SK-N-SH (cell line): Measurements from ENCODE around the gene AP4M1. TPM values are rescaled to one million over a fixed set of nuclear protein-coding genes. Genes with fewer than 3 reads are reported as not detected.

Source experiments
- CTCF ChIA-PET: fragments of 300-600, 350-600 bp; formaldehyde crosslinking; extraction: SDS; loops from one replicate; lab custom pipeline; 2021; lab: Yijun Ruan, JAX
- POLR2A ChIA-PET: fragments of 350-600 bp; sonication (Branson Sonifier 250); formaldehyde crosslinking; extraction: SDS; loops from one replicate; lab custom pipeline; 2020; ENCODE audit warnings: antibody characterized with exemption, inconsistent platforms; lab: Yijun Ruan, JAX
- DNase-seq: peaks from one replicate; pipeline ENCODE4 v3.0.0; 2012
- H2AFZ ChIP-seq: fragments of 200-600 bp; sonication (generic); 2 replicates; pipeline ENCODE4 v1.8.1; 2016; ENCODE audit warnings: antibody characterized with exemption, mild to moderate bottlenecking, low read depth
- H3F3A ChIP-seq: fragments of 200-600 bp; sonication (generic); replicated peaks from 2 replicates; pipeline ENCODE3; 2016; ENCODE audit warnings: antibody characterized with exemption, mild to moderate bottlenecking; ENCODE audit not compliant: insufficient read depth
- H3K27ac ChIP-seq, 2 experiments: fragments of 200-500 bp in 1 of 2; fragments of 200-600 bp in 1 of 2; sonication (Bioruptor generic) in 1 of 2; sonication (generic), shearing (Covaris generic) in 1 of 2; 2 replicates each; pipeline versions ENCODE4 v1.5.1 to v1.6.1; 2014 to 2016; ENCODE audit warnings: low read depth in 2 of 2, inconsistent platforms in 1 of 2, low read length in 1 of 2, mild to moderate bottlenecking in 1 of 2, mixed read lengths in 1 of 2
- H3K27me3 ChIP-seq: fragments of 200-600 bp; sonication (generic), shearing (Covaris generic); 2 replicates; pipeline ENCODE4 v1.6.1; 2016; ENCODE audit warnings: mixed run types; ENCODE audit not compliant: insufficient read depth
- H3K36me3 ChIP-seq, 2 experiments: fragments of 200-500 bp in 1 of 2; fragments of 200-600 bp in 1 of 2; sonication (Bioruptor generic) in 1 of 2; sonication (generic) in 1 of 2; replicated peaks in 1 of 2; 2 replicates each; pipeline versions ENCODE3 to v1.5.1; 2014 to 2016; ENCODE audit warnings: low read length in 1 of 2, mild to moderate bottlenecking in 1 of 2; ENCODE audit not compliant: insufficient read depth in 2 of 2, control insufficient read depth in 1 of 2
- H3K4me1 ChIP-seq, 2 experiments: fragments of 200-500 bp in 1 of 2; fragments of 200-600 bp in 1 of 2; sonication (Bioruptor generic) in 1 of 2; sonication (generic), shearing (Covaris generic) in 1 of 2; 2 replicates each; pipeline versions ENCODE4 v1.5.1 to v1.6.1; 2014 to 2016; ENCODE audit warnings: low read depth in 1 of 2, low read length in 1 of 2, mixed run types in 1 of 2; ENCODE audit not compliant: insufficient read depth in 2 of 2, control insufficient read depth in 1 of 2
- H3K4me2 ChIP-seq: fragments of 200-600 bp; sonication (generic), shearing (Covaris generic); 2 replicates; pipeline ENCODE4 v1.6.1; 2017; ENCODE audit warnings: mixed run types
- H3K4me3 ChIP-seq, 2 experiments: fragments of 200-500 bp in 1 of 2; fragments of 200-600 bp in 1 of 2; sonication (Bioruptor generic) in 1 of 2; sonication (generic), shearing (Covaris generic) in 1 of 2; 2 replicates each; pipeline versions ENCODE4 v1.5.1 to v1.8.1; 2014 to 2016; ENCODE audit warnings: low read depth in 2 of 2, inconsistent platforms in 1 of 2, low read length in 1 of 2, mild to moderate bottlenecking in 1 of 2, mixed read lengths in 1 of 2, moderate library complexity in 1 of 2
- H3K79me2 ChIP-seq: fragments of 200-600 bp; sonication (generic); 2 replicates; pipeline ENCODE4 v1.8.1; 2017; ENCODE audit warnings: mild to moderate bottlenecking; ENCODE audit not compliant: insufficient read depth
- H3K9ac ChIP-seq: fragments of 200-600 bp; sonication (generic); 2 replicates; pipeline ENCODE4 v1.6.1; 2017; ENCODE audit warnings: mixed run types
- H3K9me2 ChIP-seq: fragments of 200-600 bp; sonication (generic); 2 replicates; pipeline ENCODE4 v1.6.1; 2017; ENCODE audit warnings: mixed run types
- H3K9me3 ChIP-seq: fragments of 200-600 bp; sonication (generic); 2 replicates; pipeline ENCODE4 v1.6.1; 2017; ENCODE audit warnings: mixed run types, mild to moderate bottlenecking, moderate library complexity
- H4K20me1 ChIP-seq: fragments of 200-600 bp; sonication (generic); 2 replicates; pipeline ENCODE4 v1.6.1; 2017; ENCODE audit warnings: mild to moderate bottlenecking, mixed run types; ENCODE audit not compliant: insufficient read depth
- CHD2 ChIP-seq: fragments of 150-350 bp; IDR thresholded peaks from 2 replicates; pipeline ENCODE4 v1.6.1; 2018; ENCODE audit warnings: low read length; ENCODE audit not compliant: partially characterized antibody
- ELF1 ChIP-seq: IDR thresholded peaks from 2 replicates; pipeline ENCODE4 v1.4.0; 2012
- EP300 ChIP-seq, 2 experiments: IDR thresholded peaks; 2 replicates each; pipeline versions ENCODE4 v1.4.0 to v1.6.1; 2012; ENCODE audit warnings: borderline replicate concordance in 1 of 2, low read depth in 1 of 2, low read length in 1 of 2
- EZH2phosphoT487 ChIP-seq: fragments of 200-600 bp; sonication (generic); IDR thresholded peaks from 2 replicates; pipeline ENCODE4 v1.6.1; 2017; ENCODE audit warnings: low read depth, mixed run types, mild to moderate bottlenecking, antibody characterized with exemption, moderate library complexity, borderline replicate concordance
- FOXJ3 ChIP-seq: sonication (generic); formaldehyde crosslinking; IDR thresholded peaks from 2 replicates; pipeline ENCODE4 v1.5.1; 2020; ENCODE audit warnings: mild to moderate bottlenecking, missing genetic modification reagents
- MEF2A ChIP-seq: IDR thresholded peaks from 2 replicates; pipeline ENCODE4 v1.4.0; 2012; ENCODE audit warnings: low read depth, borderline replicate concordance
- NRF1 ChIP-seq: IDR thresholded peaks from 2 replicates; pipeline ENCODE4 v1.6.1; 2012; ENCODE audit warnings: low read depth, mild to moderate bottlenecking, low read length
- RCOR1 ChIP-seq: fragments of 150-350 bp; IDR thresholded peaks from 2 replicates; pipeline ENCODE4 v1.6.1; 2017; ENCODE audit warnings: antibody characterized with exemption, low read length
- SIN3A ChIP-seq: IDR thresholded peaks from 2 replicates; pipeline ENCODE4 v1.6.1; 2012; ENCODE audit warnings: low read depth, mild to moderate bottlenecking, low read length, moderate library complexity, borderline replicate concordance
- SMC3 ChIP-seq: IDR thresholded peaks from 2 replicates; pipeline ENCODE4 v1.6.1; 2012; ENCODE audit warnings: low read depth, low read length, improper control_type of control experiment
- TAF1 ChIP-seq: IDR thresholded peaks from 2 replicates; pipeline ENCODE4 v1.6.1; 2012; ENCODE audit warnings: low read depth, mild to moderate bottlenecking, low read length, moderate library complexity, borderline replicate concordance
- YY1 ChIP-seq: IDR thresholded peaks from 2 replicates; pipeline ENCODE4 v1.4.0; 2012; ENCODE audit warnings: low read depth, mild to moderate bottlenecking
- WGBS: methylation state at CpG from one replicate; pipeline ENCODE4 v1.1.6; 2017; ENCODE audit warnings: low lambda C conversion rate; 5-methylcytosine and 5-hydroxymethylcytosine counted together
- polyA plus RNA-seq, 3 experiments: library from polyadenylated mRNA; depleted of rRNA; stranded (reverse); fragments of >200 nt; gene quantifications; 2 replicates each; pipeline ENCODE4 v1.2.3, GENCODE V29; 2012
- TF ChIP-seq, protein P1 (sequence below): IDR thresholded peaks from 2 replicates; pipeline ENCODE4 v1.4.0; 2012; ENCODE audit warnings: low read depth, borderline replicate concordance
- TF ChIP-seq, protein P2 (sequence below): IDR thresholded peaks from 2 replicates; pipeline ENCODE4 v1.6.1; 2012; ENCODE audit warnings: mild to moderate bottlenecking, low read depth, low read length, moderate library complexity
- TF ChIP-seq, protein P3 (sequence below): fragments of 150-350 bp; IDR thresholded peaks from 2 replicates; pipeline ENCODE4 v1.6.1; 2017; ENCODE audit warnings: antibody characterized with exemption, low read length, low read depth, borderline replicate concordance
- TF ChIP-seq, protein P4 (sequence below): fragments of 150-350 bp; IDR thresholded peaks from 2 replicates; pipeline ENCODE4 v1.6.1; 2016; ENCODE audit warnings: mild to moderate bottlenecking, low read depth, low read length

The AP4M1 gene
- polyA plus RNA-seq, 1 of the 3 experiments (the other 2 are of a cell fraction) = 35.0 TPM

DNA sequence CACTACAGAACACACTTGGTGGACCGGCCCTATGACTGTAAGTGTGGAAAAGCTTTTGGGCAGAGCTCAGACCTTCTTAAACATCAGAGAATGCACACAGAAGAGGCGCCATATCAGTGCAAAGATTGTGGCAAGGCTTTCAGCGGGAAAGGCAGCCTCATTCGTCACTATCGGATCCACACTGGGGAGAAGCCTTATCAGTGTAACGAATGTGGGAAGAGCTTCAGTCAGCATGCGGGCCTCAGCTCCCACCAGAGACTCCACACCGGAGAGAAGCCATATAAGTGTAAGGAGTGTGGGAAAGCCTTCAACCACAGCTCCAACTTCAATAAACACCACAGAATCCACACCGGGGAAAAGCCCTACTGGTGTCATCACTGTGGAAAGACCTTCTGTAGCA is 37.3 kb upstream of the AP4M1 start:
- Histone ChIP-seq H2AFZ (no peak overlapping the region), H3K4me2 (no peak overlapping the region), H3K27ac (no peak overlapping the region), H3K4me3 (no peak overlapping the region), H4K20me1 (no peaks in the 10 kb centered on the region), H3F3A (peaks cover 38% of the 10 kb centered on the region), H3K9me2 (no peaks in the 10 kb centered on the region), H3K4me1 (peaks cover 0 to 21% of the 10 kb centered on the region in 2 experiments; a peak in 1 of 4 replicates), H3K9me3 (no peaks in the 10 kb centered on the region), H3K79me2 (no peaks in the 10 kb centered on the region), H3K9ac (no peak overlapping the region), H3K36me3 (peaks cover 24 to 56% of the 10 kb centered on the region in 2 experiments), H3K27me3 (no peaks in the 10 kb centered on the region)
- POLR2A ChIA-PET = interaction anchor here (0.9 to 1.3 kb wide), 4 partner anchors 12 to 187 kb away, joined by 3 to 7 read pairs (median 3); partner anchors contain the start of genes OR2AE1, ZKSCAN1 and ZSCAN21
- no peak for TF ChIP-seq ELF1
- TF ChIP-seq NRF1 = no peak
- TF ChIP-seq SIN3A = no peak
- TF ChIP-seq RCOR1 = no peak
- no peak for TF ChIP-seq FOXJ3
- TF ChIP-seq, protein P1, sequence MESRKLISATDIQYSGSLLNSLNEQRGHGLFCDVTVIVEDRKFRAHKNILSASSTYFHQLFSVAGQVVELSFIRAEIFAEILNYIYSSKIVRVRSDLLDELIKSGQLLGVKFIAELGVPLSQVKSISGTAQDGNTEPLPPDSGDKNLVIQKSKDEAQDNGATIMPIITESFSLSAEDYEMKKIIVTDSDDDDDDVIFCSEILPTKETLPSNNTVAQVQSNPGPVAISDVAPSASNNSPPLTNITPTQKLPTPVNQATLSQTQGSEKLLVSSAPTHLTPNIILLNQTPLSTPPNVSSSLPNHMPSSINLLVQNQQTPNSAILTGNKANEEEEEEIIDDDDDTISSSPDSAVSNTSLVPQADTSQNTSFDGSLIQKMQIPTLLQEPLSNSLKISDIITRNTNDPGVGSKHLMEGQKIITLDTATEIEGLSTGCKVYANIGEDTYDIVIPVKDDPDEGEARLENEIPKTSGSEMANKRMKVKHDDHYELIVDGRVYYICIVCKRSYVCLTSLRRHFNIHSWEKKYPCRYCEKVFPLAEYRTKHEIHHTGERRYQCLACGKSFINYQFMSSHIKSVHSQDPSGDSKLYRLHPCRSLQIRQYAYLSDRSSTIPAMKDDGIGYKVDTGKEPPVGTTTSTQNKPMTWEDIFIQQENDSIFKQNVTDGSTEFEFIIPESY = no peak
- TF ChIP-seq, protein P2, sequence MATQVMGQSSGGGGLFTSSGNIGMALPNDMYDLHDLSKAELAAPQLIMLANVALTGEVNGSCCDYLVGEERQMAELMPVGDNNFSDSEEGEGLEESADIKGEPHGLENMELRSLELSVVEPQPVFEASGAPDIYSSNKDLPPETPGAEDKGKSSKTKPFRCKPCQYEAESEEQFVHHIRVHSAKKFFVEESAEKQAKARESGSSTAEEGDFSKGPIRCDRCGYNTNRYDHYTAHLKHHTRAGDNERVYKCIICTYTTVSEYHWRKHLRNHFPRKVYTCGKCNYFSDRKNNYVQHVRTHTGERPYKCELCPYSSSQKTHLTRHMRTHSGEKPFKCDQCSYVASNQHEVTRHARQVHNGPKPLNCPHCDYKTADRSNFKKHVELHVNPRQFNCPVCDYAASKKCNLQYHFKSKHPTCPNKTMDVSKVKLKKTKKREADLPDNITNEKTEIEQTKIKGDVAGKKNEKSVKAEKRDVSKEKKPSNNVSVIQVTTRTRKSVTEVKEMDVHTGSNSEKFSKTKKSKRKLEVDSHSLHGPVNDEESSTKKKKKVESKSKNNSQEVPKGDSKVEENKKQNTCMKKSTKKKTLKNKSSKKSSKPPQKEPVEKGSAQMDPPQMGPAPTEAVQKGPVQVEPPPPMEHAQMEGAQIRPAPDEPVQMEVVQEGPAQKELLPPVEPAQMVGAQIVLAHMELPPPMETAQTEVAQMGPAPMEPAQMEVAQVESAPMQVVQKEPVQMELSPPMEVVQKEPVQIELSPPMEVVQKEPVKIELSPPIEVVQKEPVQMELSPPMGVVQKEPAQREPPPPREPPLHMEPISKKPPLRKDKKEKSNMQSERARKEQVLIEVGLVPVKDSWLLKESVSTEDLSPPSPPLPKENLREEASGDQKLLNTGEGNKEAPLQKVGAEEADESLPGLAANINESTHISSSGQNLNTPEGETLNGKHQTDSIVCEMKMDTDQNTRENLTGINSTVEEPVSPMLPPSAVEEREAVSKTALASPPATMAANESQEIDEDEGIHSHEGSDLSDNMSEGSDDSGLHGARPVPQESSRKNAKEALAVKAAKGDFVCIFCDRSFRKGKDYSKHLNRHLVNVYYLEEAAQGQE = no peak
- TF ChIP-seq MEF2A = no peak
- no peak for TF ChIP-seq SMC3
- no peak for TF ChIP-seq TAF1
- TF ChIP-seq, protein P3, sequence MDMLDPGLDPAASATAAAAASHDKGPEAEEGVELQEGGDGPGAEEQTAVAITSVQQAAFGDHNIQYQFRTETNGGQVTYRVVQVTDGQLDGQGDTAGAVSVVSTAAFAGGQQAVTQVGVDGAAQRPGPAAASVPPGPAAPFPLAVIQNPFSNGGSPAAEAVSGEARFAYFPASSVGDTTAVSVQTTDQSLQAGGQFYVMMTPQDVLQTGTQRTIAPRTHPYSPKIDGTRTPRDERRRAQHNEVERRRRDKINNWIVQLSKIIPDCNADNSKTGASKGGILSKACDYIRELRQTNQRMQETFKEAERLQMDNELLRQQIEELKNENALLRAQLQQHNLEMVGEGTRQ = no peak
- TF ChIP-seq CHD2 = no peak
- no peak for TF ChIP-seq EP300 (IDR thresholded peaks at IDR 0.05; ENCODE audit: borderline replicate concordance in 1 of 2, low read depth in 1 of 2, low read length in 1 of 2)
- no peak for TF ChIP-seq YY1
- TF ChIP-seq EZH2phosphoT487 = no peak
- TF ChIP-seq, protein P4, sequence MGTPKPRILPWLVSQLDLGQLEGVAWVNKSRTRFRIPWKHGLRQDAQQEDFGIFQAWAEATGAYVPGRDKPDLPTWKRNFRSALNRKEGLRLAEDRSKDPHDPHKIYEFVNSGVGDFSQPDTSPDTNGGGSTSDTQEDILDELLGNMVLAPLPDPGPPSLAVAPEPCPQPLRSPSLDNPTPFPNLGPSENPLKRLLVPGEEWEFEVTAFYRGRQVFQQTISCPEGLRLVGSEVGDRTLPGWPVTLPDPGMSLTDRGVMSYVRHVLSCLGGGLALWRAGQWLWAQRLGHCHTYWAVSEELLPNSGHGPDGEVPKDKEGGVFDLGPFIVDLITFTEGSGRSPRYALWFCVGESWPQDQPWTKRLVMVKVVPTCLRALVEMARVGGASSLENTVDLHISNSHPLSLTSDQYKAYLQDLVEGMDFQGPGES = no peak
- no peak for DNase-seq
- WGBS = 98% methylated on average over 9 of the region's 9 CpGs
- CTCF ChIA-PET = interaction anchor here (1.2 to 2.4 kb wide), 7 partner anchors 9 to 84 kb away, joined by 4 to 10 read pairs (median 8); partner anchors contain the start of genes ZNF3 and ZSCAN21
